ENCODE measurements around the gene MYCBPAP.

The MYCBPAP gene

DNA sequence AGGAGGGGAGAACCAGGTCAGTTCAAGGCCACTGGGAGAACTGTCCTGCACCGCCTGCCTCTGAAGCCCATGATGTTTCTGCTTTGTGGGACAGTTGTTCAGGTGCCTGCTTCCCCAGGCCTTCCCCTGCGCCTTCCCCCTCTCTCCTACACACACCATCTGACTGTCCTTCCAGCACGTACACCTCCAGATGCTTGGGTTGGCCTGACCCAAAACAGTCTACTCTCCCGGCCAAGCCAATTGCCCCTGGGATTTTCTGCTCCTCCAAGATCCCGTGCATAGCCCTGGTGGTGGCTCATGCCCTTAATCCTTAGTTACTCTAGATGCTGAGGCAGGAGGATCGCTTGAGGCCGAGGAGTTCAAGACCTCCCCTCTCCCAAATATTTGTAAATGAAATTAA, 30.3 kb upstream of the MYCBPAP start:
- Histone ChIP-seq H3K27me3 (peaks cover 0 to 8% of the 10 kb centered on the region in 2 donors), H3K27ac (peak overlapping the region; percentile 91 to 94), H3K4me1 (peaks cover 0 to 34% (median 19%) of the 10 kb centered on the region in 4 donors), H3K4me3 (peak overlapping the region; percentile 72 to 80), H3K36me3 (peaks cover 0 to 23% (median 9%) of the 10 kb centered on the region in 3 donors), H3K9me3 (no peaks in the 10 kb centered on the region)
- intact Hi-C loops (cut with DNase I; ENCODE audit: low total_unique reads): loop anchor here (10.0 kb wide), 1 partner anchor 113 kb away; no protein-coding TSS in a partner anchor
- DNase-seq: no peak
- TF ChIP-seq, protein P1, sequence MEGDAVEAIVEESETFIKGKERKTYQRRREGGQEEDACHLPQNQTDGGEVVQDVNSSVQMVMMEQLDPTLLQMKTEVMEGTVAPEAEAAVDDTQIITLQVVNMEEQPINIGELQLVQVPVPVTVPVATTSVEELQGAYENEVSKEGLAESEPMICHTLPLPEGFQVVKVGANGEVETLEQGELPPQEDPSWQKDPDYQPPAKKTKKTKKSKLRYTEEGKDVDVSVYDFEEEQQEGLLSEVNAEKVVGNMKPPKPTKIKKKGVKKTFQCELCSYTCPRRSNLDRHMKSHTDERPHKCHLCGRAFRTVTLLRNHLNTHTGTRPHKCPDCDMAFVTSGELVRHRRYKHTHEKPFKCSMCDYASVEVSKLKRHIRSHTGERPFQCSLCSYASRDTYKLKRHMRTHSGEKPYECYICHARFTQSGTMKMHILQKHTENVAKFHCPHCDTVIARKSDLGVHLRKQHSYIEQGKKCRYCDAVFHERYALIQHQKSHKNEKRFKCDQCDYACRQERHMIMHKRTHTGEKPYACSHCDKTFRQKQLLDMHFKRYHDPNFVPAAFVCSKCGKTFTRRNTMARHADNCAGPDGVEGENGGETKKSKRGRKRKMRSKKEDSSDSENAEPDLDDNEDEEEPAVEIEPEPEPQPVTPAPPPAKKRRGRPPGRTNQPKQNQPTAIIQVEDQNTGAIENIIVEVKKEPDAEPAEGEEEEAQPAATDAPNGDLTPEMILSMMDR (IDR thresholded peaks at IDR 0.05): no peak

DNA sequence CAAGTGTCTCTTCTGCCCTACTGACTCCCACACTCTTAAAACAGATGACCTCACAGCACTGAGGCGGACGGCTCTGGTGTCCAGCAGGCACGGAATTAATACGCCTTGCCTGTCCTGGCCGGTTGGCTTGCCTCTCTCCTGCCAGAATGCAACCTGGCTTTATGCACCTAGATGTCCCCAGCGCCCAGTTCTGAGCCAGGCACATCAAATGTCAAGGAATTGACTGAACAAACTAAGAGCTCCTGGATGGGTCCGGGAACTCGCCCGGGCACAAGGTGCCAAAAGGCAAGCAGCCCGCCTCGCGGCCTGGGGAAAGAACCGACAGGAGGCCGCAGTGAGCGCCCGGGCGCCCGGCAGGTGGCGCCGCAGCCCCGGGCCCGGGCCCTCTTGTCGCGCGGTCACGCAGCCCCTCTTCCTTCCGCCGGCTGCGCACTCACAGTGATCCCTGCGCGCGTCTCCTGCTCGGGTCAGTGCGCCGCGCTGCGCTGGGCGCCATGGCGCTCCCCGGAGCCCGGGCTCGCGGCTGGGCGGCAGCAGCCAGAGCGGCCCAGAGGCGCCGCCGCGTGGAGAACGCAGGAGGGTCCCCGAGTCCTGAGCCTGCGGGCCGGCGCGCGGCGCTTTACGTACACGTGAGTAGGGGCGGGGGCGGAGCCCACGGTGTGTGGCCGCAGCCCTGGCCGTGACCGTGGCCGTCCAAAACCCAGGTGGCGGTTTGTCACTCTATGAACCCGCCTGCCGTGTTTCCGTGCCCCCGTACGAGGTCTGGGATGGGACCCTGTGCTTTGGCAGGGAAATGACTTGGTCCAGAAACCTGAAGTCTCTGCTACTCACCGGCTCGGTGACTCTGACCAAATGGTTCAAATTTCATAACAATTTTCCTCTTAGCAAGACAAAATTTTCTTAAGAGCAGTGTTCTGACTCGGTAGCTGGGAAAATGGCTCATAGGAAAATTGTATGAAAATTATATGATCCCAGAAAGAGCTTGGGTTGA, 29.6 kb upstream of the MYCBPAP start, which contains the start of gene RSAD1:
RSAD1 (plus strand) TSS at position 470 of the 991 bp plus-strand sequence; CDS start at position 495, 25 bp downstream.
- peaks cover 0 to 8% of the 10 kb centered on the region in 2 donors for H3K27me3 ChIP-seq
- intact Hi-C loops (cut with DNase I; ENCODE audit: low total_unique reads): loop anchor here (10.0 kb wide), 1 partner anchor 114 kb away; no protein-coding TSS in a partner anchor
- TF ChIP-seq, protein P1 (IDR thresholded peaks at IDR 0.05): peak; percentile 89 to 93
- peaks cover 0 to 22% (median 10%) of the 10 kb centered on the region in 3 donors for H3K36me3 ChIP-seq
- H3K4me3 ChIP-seq: peak within 1 kb of the TSS; percentile 72 to 80
- peak within 1 kb of the TSS; percentile 91 to 94 for H3K27ac ChIP-seq
- DNase-seq: peak; percentile 80 to 91
- no peaks in the 10 kb centered on the region for H3K9me3 ChIP-seq
- peaks cover 0 to 38% (median 24%) of the 10 kb centered on the region in 4 donors for H3K4me1 ChIP-seq

DNA sequence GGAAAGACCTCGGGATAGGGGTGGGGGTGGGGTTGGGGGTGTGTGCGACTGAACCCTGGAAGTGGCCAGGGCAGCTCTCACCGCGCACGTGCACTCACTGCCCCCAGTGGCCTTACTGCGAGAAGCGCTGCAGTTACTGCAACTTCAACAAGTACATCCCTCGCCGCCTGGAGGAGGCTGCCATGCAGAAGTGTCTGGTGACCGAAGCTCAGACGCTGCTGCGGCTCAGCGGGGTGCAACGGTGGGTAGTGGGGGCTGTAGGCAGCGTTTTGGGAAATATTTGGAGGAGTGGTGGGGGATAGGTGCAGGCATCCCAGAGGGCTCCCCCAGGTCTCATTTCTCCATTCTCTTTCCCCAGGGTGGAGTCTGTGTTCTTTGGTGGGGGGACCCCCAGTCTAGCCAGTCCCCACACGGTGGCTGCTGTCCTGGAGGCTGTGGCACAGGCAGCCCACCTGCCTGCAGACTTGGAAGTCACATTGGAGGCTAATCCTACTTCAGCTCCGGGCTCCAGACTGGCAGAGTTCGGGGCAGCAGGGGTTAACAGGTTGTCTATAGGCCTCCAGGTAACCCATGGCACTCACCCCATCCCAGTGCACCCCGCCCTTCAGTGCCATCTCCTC, 28.6 kb upstream of the MYCBPAP start:
- Histone ChIP-seq H3K4me3 (peak overlapping the region; percentile 72 to 80), H3K27me3 (peaks cover 0 to 8% of the 10 kb centered on the region in 2 donors), H3K4me1 (peaks cover 0 to 38% (median 24%) of the 10 kb centered on the region in 4 donors), H3K9me3 (no peaks in the 10 kb centered on the region), H3K27ac (peak overlapping the region; percentile 91 to 94), H3K36me3 (peaks cover 0 to 22% (median 18%) of the 10 kb centered on the region in 3 donors)
- TF ChIP-seq, protein P1 (IDR thresholded peaks at IDR 0.05): peak; percentile 25 to 42
- intact Hi-C loops (cut with DNase I; ENCODE audit: low total_unique reads): loop anchor here (5.0 to 10.0 kb wide), 3 partner anchors 63 to 205 kb away; no protein-coding TSS in a partner anchor
- peak; percentile 72 to 84 for DNase-seq

DNA sequence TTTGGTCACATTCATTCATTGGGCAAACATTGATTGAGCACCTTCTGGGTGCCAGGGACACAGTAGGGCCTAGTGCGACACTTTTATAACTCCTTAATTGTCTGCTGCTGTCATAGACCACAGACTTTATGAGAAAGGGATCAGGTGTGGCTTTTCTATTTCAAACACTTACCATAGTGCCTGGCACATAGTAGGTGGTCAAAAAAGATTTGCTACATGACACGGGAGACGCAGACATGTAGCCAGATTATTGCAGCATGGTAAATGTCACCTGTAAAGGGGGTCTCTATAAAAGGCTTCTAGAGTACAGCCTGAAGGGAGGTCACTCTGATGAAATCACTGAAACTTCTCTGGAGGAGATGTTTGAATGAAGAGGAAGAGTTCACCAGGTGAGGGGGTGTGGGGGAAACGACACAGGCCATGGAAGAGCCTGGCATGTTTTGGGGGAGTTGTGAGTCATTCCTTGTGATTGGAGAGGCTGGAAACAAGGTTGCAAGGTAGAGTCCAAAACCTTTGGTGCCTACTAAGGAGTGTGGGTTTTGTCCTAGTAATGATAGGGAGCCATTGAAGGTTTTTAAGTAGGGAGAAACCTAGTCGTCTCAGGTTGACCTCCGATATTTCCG, 28.0 kb upstream of the MYCBPAP start:
- no peak for DNase-seq
- TF ChIP-seq, protein P1 (IDR thresholded peaks at IDR 0.05): no peak
- Histone ChIP-seq H3K4me1 (peaks cover 0 to 38% (median 24%) of the 10 kb centered on the region in 4 donors), H3K9me3 (no peaks in the 10 kb centered on the region), H3K27ac (peak overlapping the region; percentile 91 to 94), H3K4me3 (peak overlapping the region in 1 of 2 donors; percentile 72), H3K36me3 (peaks cover 2 to 27% (median 21%) of the 10 kb centered on the region in 3 donors), H3K27me3 (peaks cover 0 to 8% of the 10 kb centered on the region in 2 donors)
- intact Hi-C loops (cut with DNase I; ENCODE audit: low total_unique reads): loop anchor here (5.0 to 10.0 kb wide), 2 partner anchors 62 to 205 kb away; no protein-coding TSS in a partner anchor

All from tibial artery (tissue), 4 donors.